HCT116 (cell line): ENCODE results near the gene RIMS4. TPM values are rescaled to one million over a fixed set of nuclear protein-coding genes. Genes with fewer than 3 reads are reported as not detected.

ENCODE experiments used
- ATAC-seq: fragments of 200-7000 bp; cut with Tn5 transposase; 2 replicates; pipeline ENCODE4 v1.9.1; 2020; ENCODE audit warnings: mild to moderate bottlenecking, moderate library complexity
- BruUV-seq: library from RNA; stranded (reverse); fragments of 400-500 nt; replicated peaks from 2 replicates; lab custom pipeline; 2021; lab: Mats Ljungman, UMichigan
- CTCF ChIA-PET: fragments of 300-600 bp; sonication (Branson Sonifier 250); formaldehyde crosslinking; loops from one replicate; lab custom pipeline; 2021; ENCODE audit warnings: antibody characterized with exemption; lab: Charles Lee
- POLR2A ChIA-PET: fragments of 300-600, 350-600 bp; sonication (Branson Sonifier 250); formaldehyde crosslinking; loops from one replicate; lab custom pipeline; 2021; ENCODE audit warnings: antibody characterized with exemption; lab: Charles Lee
- RAD21 ChIA-PET, 2 experiments: fragments of 300-600 bp; sonication (Branson Sonifier 250); formaldehyde crosslinking; loops; one replicate each; lab custom pipeline; 2023; ENCODE audit warnings: low total read pairs in 2 of 2; ENCODE audit not compliant: uncharacterized antibody in 2 of 2, unreplicated experiment in 2 of 2, low non-redundant PET in 1 of 2; lab: Charles Lee
- DNase-seq: peaks from one replicate; pipeline ENCODE4 v3.0.0-alpha.2; 2010; ENCODE audit warnings: low read depth, low spot score
- H2AFZ ChIP-seq: fragments of 200-600 bp; shearing (Covaris generic), sonication (generic); 2 replicates; pipeline ENCODE4 v1.6.1; 2017; ENCODE audit warnings: low read depth, mixed run types, mixed read lengths, antibody characterized with exemption, low read length; ENCODE audit not compliant: poor library complexity, severe bottlenecking
- H3K27ac ChIP-seq: 2 replicates; pipeline ENCODE4 v1.5.1; 2012; ENCODE audit warnings: low read depth, low read length
- H3K27me3 ChIP-seq: fragments of 200-600 bp; sonication (generic); 2 replicates; pipeline ENCODE4 v1.6.1; 2016; ENCODE audit warnings: mixed run types, low read length, mixed read lengths; ENCODE audit not compliant: insufficient read depth
- H3K36me3 ChIP-seq, 2 experiments: fragments of 200-500 bp in 1 of 2; fragments of 200-600 bp in 1 of 2; sonication (Bioruptor generic) in 1 of 2; sonication (generic) in 1 of 2; 2 replicates each; pipeline versions ENCODE4 v1.5.1 to v1.6.1; 2014 to 2016; ENCODE audit warnings: low read length in 2 of 2, inconsistent platforms in 1 of 2, mixed read lengths in 1 of 2, mixed run types in 1 of 2; ENCODE audit not compliant: insufficient read depth in 2 of 2, control insufficient read depth in 1 of 2
- H3K4me1 ChIP-seq, 2 experiments: fragments of 200-600 bp in 1 of 2; sonication (generic) in 1 of 2; 2 replicates each; pipeline versions ENCODE4 v1.5.1 to v1.6.1; 2012 to 2017; ENCODE audit warnings: low read length in 2 of 2, inconsistent platforms in 1 of 2, mild to moderate bottlenecking in 1 of 2, mixed read lengths in 1 of 2, mixed run types in 1 of 2, moderate library complexity in 1 of 2; ENCODE audit not compliant: insufficient read depth in 2 of 2, control insufficient read depth in 1 of 2
- H3K4me2 ChIP-seq: fragments of 200-600 bp; sonication (generic); 2 replicates; pipeline ENCODE4 v1.6.1; 2017; ENCODE audit warnings: mixed run types, low read length, mixed read lengths
- H3K4me3 ChIP-seq, 2 experiments: fragments of 200-600 bp in 1 of 2; sonication (generic) in 1 of 2; replicated peaks in 1 of 2; 2 replicates each; pipeline ENCODE4 v1.5.1; 2011 to 2016; ENCODE audit warnings: low read length in 2 of 2, control low read depth in 1 of 2, low read depth in 1 of 2, mild to moderate bottlenecking in 1 of 2, mixed read lengths in 1 of 2, mixed run types in 1 of 2
- H3K79me2 ChIP-seq: fragments of 200-600 bp; sonication (generic); 2 replicates; pipeline ENCODE4 v1.6.1; 2017; ENCODE audit warnings: mild to moderate bottlenecking, mixed run types, low read length, moderate library complexity, mixed read lengths; ENCODE audit not compliant: insufficient read depth
- H3K9ac ChIP-seq: fragments of 200-600 bp; sonication (generic); 2 replicates; pipeline ENCODE4 v1.6.1; 2016; ENCODE audit warnings: low read length, mixed read lengths
- H3K9me2 ChIP-seq: fragments of 200-600 bp; sonication (generic), shearing (Covaris generic); 2 replicates; pipeline ENCODE4 v1.6.1; 2017; ENCODE audit warnings: mixed run types, mild to moderate bottlenecking, moderate library complexity; ENCODE audit not compliant: insufficient read depth
- H3K9me3 ChIP-seq, 2 experiments: fragments of 200-500 bp in 1 of 2; fragments of 200-600 bp in 1 of 2; sonication (Bioruptor generic) in 1 of 2; sonication (generic) in 1 of 2; 2 replicates each; pipeline ENCODE4 v1.6.1; 2014 to 2017; ENCODE audit warnings: low read length in 2 of 2, mixed read lengths in 2 of 2, inconsistent platforms in 1 of 2, low read depth in 1 of 2, mild to moderate bottlenecking in 1 of 2, mixed run types in 1 of 2, moderate library complexity in 1 of 2; ENCODE audit not compliant: control insufficient read depth in 1 of 2, insufficient read depth in 1 of 2
- H4K20me1 ChIP-seq: fragments of 200-600 bp; sonication (generic), shearing (Covaris generic); 2 replicates; pipeline ENCODE4 v1.6.1; 2017; ENCODE audit warnings: mixed run types, mild to moderate bottlenecking, moderate library complexity; ENCODE audit not compliant: insufficient read depth
- CBX3 ChIP-seq: IDR thresholded peaks from 2 replicates; pipeline ENCODE4 v1.6.1; 2012; ENCODE audit warnings: low read depth
- EGR1 ChIP-seq: IDR thresholded peaks from 2 replicates; pipeline ENCODE4 v1.6.1; 2012; ENCODE audit warnings: low read depth
- EZH2 ChIP-seq: fragments of 200-600 bp; sonication (generic); IDR thresholded peaks from 2 replicates; pipeline ENCODE4 v1.6.1; 2017; ENCODE audit warnings: antibody characterized with exemption, mixed run types
- EZH2phosphoT487 ChIP-seq: fragments of 200-600 bp; IDR thresholded peaks from 2 replicates; pipeline ENCODE4 v1.6.1; 2018; ENCODE audit warnings: antibody characterized with exemption, borderline replicate concordance
- POLR2A ChIP-seq: IDR thresholded peaks from 2 replicates; pipeline ENCODE4 v1.7.0; 2011; ENCODE audit warnings: borderline replicate concordance; ENCODE audit not compliant: insufficient read depth, insufficient read length; ENCODE audit errors: extremely low read depth
- RAD21 ChIP-seq: IDR thresholded peaks from 2 replicates; pipeline ENCODE4 v1.6.1; 2012; ENCODE audit warnings: low read depth, mild to moderate bottlenecking
- SIN3A ChIP-seq: IDR thresholded peaks from 2 replicates; pipeline ENCODE4 v1.6.1; 2012; ENCODE audit warnings: low read depth
- SP1 ChIP-seq: IDR thresholded peaks from 2 replicates; pipeline ENCODE4 v1.6.1; 2012; ENCODE audit warnings: low read depth
- TCF7L2 ChIP-seq: IDR thresholded peaks from 2 replicates; pipeline ENCODE4 v1.7.0; 2011; ENCODE audit warnings: borderline replicate concordance, inconsistent platforms; ENCODE audit not compliant: insufficient read depth, insufficient read length; ENCODE audit errors: extremely low read depth
- ZNF274 ChIP-seq: fragments of 200-500 bp; sonication (Bioruptor generic); IDR thresholded peaks from 2 replicates; pipeline ENCODE4 v1.6.1; 2014; ENCODE audit warnings: mild to moderate bottlenecking, low read depth, low read length, inconsistent platforms
- intact Hi-C: fragments of 100-400 bp; cut with micrococcal nuclease; formaldehyde crosslinking; loops from 2 replicates; pipeline ENCODE4 v1.10.0; 2022
- total RNA-seq: library from RNA; stranded (reverse); gene quantifications from one replicate; pipeline ENCODE4 v1.2.1, GENCODE V29; 2021; ENCODE audit not compliant: unreplicated experiment
- TF ChIP-seq, protein P1 (sequence below): IDR thresholded peaks from 2 replicates; pipeline ENCODE4 v1.6.1; 2012
- TF ChIP-seq, protein P2 (sequence below), 3 experiments: fragments of 200-600 bp in 1 of 3; sonication (generic) in 1 of 3; IDR thresholded peaks in 2 of 3; conservative IDR thresholded peaks in 1 of 3; 2 replicates each; pipeline ENCODE4 v1.5.1; 2012 to 2017; ENCODE audit warnings: low read depth in 2 of 3, low read length in 2 of 3, antibody characterized with exemption in 1 of 3, borderline replicate concordance in 1 of 3, control low read depth in 1 of 3, mild to moderate bottlenecking in 1 of 3, mixed read lengths in 1 of 3, mixed run types in 1 of 3, moderate library complexity in 1 of 3; ENCODE audit not compliant: insufficient read depth in 1 of 3
- TF ChIP-seq, protein P3 (sequence below): IDR thresholded peaks from 2 replicates; pipeline ENCODE4 v1.6.1; 2012; ENCODE audit warnings: low read depth

RIMS4 gene
- total RNA-seq, 1 experiment from 2014 or later: 0.05 TPM

DNA sequence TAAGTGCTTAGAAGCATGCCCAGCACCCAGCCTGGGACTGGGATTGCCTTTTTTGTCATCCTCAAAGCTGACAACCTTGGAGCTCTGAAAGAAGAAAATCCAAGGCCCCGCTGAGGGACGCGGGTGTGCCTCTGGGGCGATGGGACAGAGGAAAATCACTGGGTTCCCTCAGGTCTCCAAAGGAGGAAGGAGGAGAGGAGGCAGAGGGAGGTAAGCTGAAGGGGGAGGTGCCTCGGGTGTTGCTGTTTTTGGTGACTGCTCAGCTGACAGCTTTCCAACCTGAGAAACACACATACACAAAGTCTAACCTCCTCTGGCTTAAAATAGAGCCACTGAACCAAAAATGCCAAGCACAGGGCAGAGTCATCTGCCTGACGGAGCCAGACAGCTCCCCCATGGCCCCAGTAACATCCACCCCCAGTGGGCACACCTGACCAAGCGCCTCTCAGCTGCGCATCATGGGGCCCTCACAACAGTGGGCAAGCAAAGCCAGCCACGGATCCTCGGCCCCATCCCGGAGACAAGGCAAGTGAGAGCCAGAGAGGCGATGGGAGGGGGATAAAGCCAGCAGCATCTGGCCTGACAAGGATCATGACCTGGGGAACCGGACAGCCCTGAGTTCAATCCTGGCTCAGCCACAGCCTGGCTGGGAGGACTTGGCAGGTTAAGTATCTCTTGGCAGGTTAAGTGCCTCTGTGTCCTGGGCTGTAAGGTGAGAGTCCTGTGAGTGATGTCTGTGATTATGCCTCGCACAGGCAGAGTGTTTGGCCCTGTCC, 67.9 kb downstream of the RIMS4 start:
- Histone ChIP-seq H3K79me2 (no peaks in the 10 kb centered on the region), H2AFZ (no peak overlapping the region), H3K9ac (no peak overlapping the region), H3K27ac (no peak overlapping the region), H3K27me3 (no peaks in the 10 kb centered on the region), H3K4me3 (no peak overlapping the region), H4K20me1 (no peaks in the 10 kb centered on the region), H3K4me2 (no peak overlapping the region), H3K4me1 (peaks cover 11 to 19% of the 10 kb centered on the region in 2 experiments; a peak in 3 of 4 replicates), H3K36me3 (no peaks in the 10 kb centered on the region), H3K9me2 (no peaks in the 10 kb centered on the region), H3K9me3 (no peaks in the 10 kb centered on the region)
- DNase-seq (no peak), ATAC-seq (no peak)
- TF ChIP-seq CBX3 (no peak), TCF7L2 (no peak), RAD21 (no peak), EZH2 (no peak), ZNF274 (no peak), POLR2A (no peak), SP1 (no peak), SIN3A (no peak), EGR1 (no peak), EZH2phosphoT487 (no peak)
- TF ChIP-seq, protein P1, sequence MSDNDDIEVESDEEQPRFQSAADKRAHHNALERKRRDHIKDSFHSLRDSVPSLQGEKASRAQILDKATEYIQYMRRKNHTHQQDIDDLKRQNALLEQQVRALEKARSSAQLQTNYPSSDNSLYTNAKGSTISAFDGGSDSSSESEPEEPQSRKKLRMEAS: no peak
- TF ChIP-seq, protein P2, sequence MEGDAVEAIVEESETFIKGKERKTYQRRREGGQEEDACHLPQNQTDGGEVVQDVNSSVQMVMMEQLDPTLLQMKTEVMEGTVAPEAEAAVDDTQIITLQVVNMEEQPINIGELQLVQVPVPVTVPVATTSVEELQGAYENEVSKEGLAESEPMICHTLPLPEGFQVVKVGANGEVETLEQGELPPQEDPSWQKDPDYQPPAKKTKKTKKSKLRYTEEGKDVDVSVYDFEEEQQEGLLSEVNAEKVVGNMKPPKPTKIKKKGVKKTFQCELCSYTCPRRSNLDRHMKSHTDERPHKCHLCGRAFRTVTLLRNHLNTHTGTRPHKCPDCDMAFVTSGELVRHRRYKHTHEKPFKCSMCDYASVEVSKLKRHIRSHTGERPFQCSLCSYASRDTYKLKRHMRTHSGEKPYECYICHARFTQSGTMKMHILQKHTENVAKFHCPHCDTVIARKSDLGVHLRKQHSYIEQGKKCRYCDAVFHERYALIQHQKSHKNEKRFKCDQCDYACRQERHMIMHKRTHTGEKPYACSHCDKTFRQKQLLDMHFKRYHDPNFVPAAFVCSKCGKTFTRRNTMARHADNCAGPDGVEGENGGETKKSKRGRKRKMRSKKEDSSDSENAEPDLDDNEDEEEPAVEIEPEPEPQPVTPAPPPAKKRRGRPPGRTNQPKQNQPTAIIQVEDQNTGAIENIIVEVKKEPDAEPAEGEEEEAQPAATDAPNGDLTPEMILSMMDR (IDR thresholded peaks at IDR 0.05 in 2 of 3, conservative IDR thresholded peaks at IDR 0.05 in 1 of 3; ENCODE audit: borderline replicate concordance in 1 of 3, insufficient read depth in 1 of 3, low read depth in 2 of 3, low read length in 2 of 3): no peak
- TF ChIP-seq, protein P3, sequence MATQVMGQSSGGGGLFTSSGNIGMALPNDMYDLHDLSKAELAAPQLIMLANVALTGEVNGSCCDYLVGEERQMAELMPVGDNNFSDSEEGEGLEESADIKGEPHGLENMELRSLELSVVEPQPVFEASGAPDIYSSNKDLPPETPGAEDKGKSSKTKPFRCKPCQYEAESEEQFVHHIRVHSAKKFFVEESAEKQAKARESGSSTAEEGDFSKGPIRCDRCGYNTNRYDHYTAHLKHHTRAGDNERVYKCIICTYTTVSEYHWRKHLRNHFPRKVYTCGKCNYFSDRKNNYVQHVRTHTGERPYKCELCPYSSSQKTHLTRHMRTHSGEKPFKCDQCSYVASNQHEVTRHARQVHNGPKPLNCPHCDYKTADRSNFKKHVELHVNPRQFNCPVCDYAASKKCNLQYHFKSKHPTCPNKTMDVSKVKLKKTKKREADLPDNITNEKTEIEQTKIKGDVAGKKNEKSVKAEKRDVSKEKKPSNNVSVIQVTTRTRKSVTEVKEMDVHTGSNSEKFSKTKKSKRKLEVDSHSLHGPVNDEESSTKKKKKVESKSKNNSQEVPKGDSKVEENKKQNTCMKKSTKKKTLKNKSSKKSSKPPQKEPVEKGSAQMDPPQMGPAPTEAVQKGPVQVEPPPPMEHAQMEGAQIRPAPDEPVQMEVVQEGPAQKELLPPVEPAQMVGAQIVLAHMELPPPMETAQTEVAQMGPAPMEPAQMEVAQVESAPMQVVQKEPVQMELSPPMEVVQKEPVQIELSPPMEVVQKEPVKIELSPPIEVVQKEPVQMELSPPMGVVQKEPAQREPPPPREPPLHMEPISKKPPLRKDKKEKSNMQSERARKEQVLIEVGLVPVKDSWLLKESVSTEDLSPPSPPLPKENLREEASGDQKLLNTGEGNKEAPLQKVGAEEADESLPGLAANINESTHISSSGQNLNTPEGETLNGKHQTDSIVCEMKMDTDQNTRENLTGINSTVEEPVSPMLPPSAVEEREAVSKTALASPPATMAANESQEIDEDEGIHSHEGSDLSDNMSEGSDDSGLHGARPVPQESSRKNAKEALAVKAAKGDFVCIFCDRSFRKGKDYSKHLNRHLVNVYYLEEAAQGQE: no peak
- intact Hi-C loops: no loop called here
- ChIA-PET RAD21 (no interaction called here), POLR2A (no interaction called here), CTCF (no interaction called here)
- no TSS peak for BruUV-seq
